Fibroblast of lung (primary cell): ENCODE results near the gene BIN1. TPM values are rescaled to one million over a fixed set of nuclear protein-coding genes. Genes with fewer than 3 reads are reported as not detected.

Experiments
- DNase-seq, 2 donors: peaks; one replicate each; pipeline versions ENCODE4 v3.0.0 to v3.0.0-alpha.2; 2010; ENCODE audit warnings: low read depth in 2 of 2
- H2AFZ ChIP-seq: 2 replicates; pipeline ENCODE4 v1.5.1; 2012; ENCODE audit warnings: low read length, control low read depth, inconsistent platforms
- H3K27ac ChIP-seq: 2 replicates; pipeline ENCODE4 v1.5.1; 2011; ENCODE audit warnings: low read length, control low read depth; ENCODE audit not compliant: insufficient read depth
- H3K27me3 ChIP-seq: 2 replicates; pipeline ENCODE4 v1.5.1; 2011; ENCODE audit warnings: mild to moderate bottlenecking, low read length; ENCODE audit not compliant: control insufficient read depth, insufficient read depth
- H3K36me3 ChIP-seq: 2 replicates; pipeline ENCODE4 v1.5.1; 2011; ENCODE audit warnings: low read length; ENCODE audit not compliant: control insufficient read depth, insufficient read depth
- H3K4me1 ChIP-seq: 2 replicates; pipeline ENCODE4 v1.5.1; 2011; ENCODE audit warnings: low read length; ENCODE audit not compliant: control insufficient read depth, insufficient read depth; ENCODE audit errors: extremely low read depth
- H3K4me2 ChIP-seq: 2 replicates; pipeline ENCODE4 v1.5.1; 2011; ENCODE audit warnings: low read length, control low read depth; ENCODE audit not compliant: insufficient read depth; ENCODE audit errors: extremely low read depth
- H3K4me3 ChIP-seq, 4 experiments: fragments of 200-600 bp in 1 of 4; sonication (generic) in 1 of 4; replicated peaks in 1 of 4; 2 replicates each; pipeline ENCODE4 v1.5.1; 2011 to 2016; ENCODE audit warnings: low read length in 4 of 4, low read depth in 3 of 4, mild to moderate bottlenecking in 3 of 4, control low read depth in 2 of 4, inconsistent platforms in 1 of 4, mixed read lengths in 1 of 4; ENCODE audit not compliant: insufficient read depth in 1 of 4; ENCODE audit errors: control extremely low read depth in 1 of 4
- H3K79me2 ChIP-seq: 2 replicates; pipeline ENCODE4 v1.5.1; 2012; ENCODE audit warnings: mild to moderate bottlenecking, low read length, inconsistent platforms; ENCODE audit not compliant: control insufficient read depth, insufficient read depth
- H3K9ac ChIP-seq: 2 replicates; pipeline ENCODE4 v1.5.1; 2011; ENCODE audit warnings: mild to moderate bottlenecking, low read length, control low read depth; ENCODE audit not compliant: insufficient read depth
- H3K9me3 ChIP-seq: 2 replicates; pipeline ENCODE4 v1.5.1; 2012; ENCODE audit warnings: low read depth, low read length; ENCODE audit not compliant: control insufficient read depth, insufficient read depth
- H4K20me1 ChIP-seq: 2 replicates; pipeline ENCODE4 v1.5.1; 2011; ENCODE audit warnings: low read length; ENCODE audit not compliant: control insufficient read depth, insufficient read depth; ENCODE audit errors: extremely low read depth
- EZH2 ChIP-seq: IDR thresholded peaks from 2 replicates; pipeline ENCODE4 v1.5.1; 2012; ENCODE audit warnings: low read length, control low read depth, mild to moderate bottlenecking; ENCODE audit errors: missing control alignments
- polyA plus RNA-seq, 2 donors: library from polyadenylated mRNA; depleted of rRNA in 1 of 2; stranded (reverse) in 1 of 2; unstranded in 1 of 2; fragments of >200 nt; gene quantifications; 2 replicates each; pipeline ENCODE4 v1.2.1, GENCODE V29; 2011 to 2012; ENCODE audit warnings: missing spikeins in 1 of 2
- total RNA-seq: library from RNA; depleted of rRNA; stranded (reverse); fragments of >200 nt; gene quantifications from 2 replicates; pipeline ENCODE4 v1.2.1, GENCODE V29; 2014
- TF ChIP-seq, protein P1 (sequence below), 2 donors: IDR thresholded peaks in 1 of 2; conservative IDR thresholded peaks in 1 of 2; 1 replicate in 1 of 2; 2 replicates in 1 of 2; pipeline ENCODE4 v1.5.1; 2011 to 2012; ENCODE audit warnings: low read length in 2 of 2, control low read depth in 1 of 2, inconsistent platforms in 1 of 2, low read depth in 1 of 2, mild to moderate bottlenecking in 1 of 2

Gene BIN1
- total and polyA plus RNA-seq, 2 donors (not counting 1 experiment from before 2014, with no cell fraction given), result 17.3 to 68.7 TPM

DNA sequence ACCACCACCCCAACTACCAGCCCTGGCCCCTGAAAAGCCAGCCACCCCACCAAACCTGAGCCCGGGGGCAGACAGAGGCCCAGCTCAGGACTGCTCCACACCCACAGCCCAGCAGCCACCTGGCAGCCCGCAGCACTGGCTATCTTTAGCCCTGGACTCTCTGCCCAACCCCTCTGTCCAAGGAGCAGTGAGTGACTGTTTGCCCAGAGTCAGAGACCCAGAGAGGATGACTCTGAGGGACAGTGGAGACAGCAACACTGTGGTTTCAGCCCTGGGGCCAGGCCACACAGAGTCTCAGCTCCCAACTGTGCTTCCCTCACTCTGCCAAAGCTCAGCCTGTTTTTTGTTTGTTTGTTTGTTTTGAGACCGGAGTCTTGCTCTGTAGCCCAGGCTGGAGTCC lies 32.6 kb downstream of the BIN1 start:
- H3K79me2 ChIP-seq, result no peaks in the 10 kb centered on the region
- no peaks in the 10 kb centered on the region for H4K20me1 ChIP-seq
- H3K4me2 ChIP-seq, result no peak overlapping the region
- H3K27me3 ChIP-seq, result no peaks in the 10 kb centered on the region
- no peak for DNase-seq
- no peak overlapping the region for H3K27ac ChIP-seq
- no peaks in the 10 kb centered on the region for H3K4me1 ChIP-seq
- peaks cover 8% of the 10 kb centered on the region for H3K36me3 ChIP-seq
- no peak overlapping the region for H3K4me3 ChIP-seq
- TF ChIP-seq EZH2, result no peak
- TF ChIP-seq, protein P1, sequence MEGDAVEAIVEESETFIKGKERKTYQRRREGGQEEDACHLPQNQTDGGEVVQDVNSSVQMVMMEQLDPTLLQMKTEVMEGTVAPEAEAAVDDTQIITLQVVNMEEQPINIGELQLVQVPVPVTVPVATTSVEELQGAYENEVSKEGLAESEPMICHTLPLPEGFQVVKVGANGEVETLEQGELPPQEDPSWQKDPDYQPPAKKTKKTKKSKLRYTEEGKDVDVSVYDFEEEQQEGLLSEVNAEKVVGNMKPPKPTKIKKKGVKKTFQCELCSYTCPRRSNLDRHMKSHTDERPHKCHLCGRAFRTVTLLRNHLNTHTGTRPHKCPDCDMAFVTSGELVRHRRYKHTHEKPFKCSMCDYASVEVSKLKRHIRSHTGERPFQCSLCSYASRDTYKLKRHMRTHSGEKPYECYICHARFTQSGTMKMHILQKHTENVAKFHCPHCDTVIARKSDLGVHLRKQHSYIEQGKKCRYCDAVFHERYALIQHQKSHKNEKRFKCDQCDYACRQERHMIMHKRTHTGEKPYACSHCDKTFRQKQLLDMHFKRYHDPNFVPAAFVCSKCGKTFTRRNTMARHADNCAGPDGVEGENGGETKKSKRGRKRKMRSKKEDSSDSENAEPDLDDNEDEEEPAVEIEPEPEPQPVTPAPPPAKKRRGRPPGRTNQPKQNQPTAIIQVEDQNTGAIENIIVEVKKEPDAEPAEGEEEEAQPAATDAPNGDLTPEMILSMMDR (conservative IDR thresholded peaks at IDR 0.05 in 1 of 2, IDR thresholded peaks at IDR 0.05 in 1 of 2; ENCODE audit: low read depth in 1 of 2, low read length in 2 of 2), result no peak
- H3K9ac ChIP-seq, result no peak overlapping the region
- H3K9me3 ChIP-seq, result no peaks in the 10 kb centered on the region
- H2AFZ ChIP-seq, result no peak overlapping the region

DNA sequence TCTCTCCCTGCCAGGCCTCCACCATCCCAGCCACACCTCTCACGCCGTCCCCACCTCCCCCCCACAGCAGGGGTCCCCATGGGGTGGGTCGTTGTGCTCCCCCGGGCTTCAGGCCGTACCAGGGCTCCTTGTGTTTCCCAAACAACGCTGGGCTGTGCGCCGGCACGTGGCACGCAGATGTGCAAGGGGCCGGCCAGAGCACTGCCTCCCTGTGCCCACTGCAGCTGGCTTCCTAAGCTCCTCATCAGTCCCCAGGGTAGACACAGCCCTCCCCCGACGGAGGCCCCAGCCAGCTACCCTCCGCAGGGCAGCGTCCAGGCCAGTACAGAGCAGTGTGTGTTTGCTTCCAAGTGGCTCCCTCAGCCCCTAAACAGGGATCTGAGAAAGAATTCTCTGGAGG lies 34.0 kb downstream of the BIN1 start:
- Histone ChIP-seq H4K20me1 (no peaks in the 10 kb centered on the region), H3K4me2 (no peak overlapping the region), H3K4me3 (no peak overlapping the region), H3K4me1 (no peaks in the 10 kb centered on the region), H3K79me2 (no peaks in the 10 kb centered on the region), H3K27ac (no peak overlapping the region), H3K9me3 (no peaks in the 10 kb centered on the region), H2AFZ (no peak overlapping the region), H3K27me3 (no peaks in the 10 kb centered on the region), H3K36me3 (peaks cover 8% of the 10 kb centered on the region), H3K9ac (no peak overlapping the region)
- TF ChIP-seq EZH2, result no peak
- TF ChIP-seq, protein P1 (conservative IDR thresholded peaks at IDR 0.05 in 1 of 2, IDR thresholded peaks at IDR 0.05 in 1 of 2; ENCODE audit: low read depth in 1 of 2, low read length in 2 of 2), result no peak
- DNase-seq, result no peak

DNA sequence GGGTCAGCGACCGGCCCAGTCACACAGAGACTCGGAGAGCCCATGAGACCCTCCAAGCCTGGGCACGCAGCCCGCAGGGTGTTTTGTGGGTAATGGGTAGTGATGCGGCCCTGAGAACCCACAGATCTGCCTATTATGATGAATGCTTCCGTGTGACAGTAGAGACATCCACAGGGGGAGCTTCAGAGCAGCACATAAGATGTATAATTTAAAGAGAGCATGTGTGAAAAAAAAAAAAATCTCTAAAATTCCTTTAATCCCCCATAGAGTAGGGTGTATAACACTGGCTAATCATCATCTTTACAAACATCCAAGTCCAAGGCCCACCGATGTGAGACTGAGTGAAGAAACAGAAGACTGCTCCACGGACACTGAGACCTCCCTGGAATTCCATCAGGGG lies 34.6 kb downstream of the BIN1 start:
- DNase-seq, result no peak
- no peak overlapping the region for H3K4me3 ChIP-seq
- no peaks in the 10 kb centered on the region for H3K4me1 ChIP-seq
- no peak overlapping the region for H3K4me2 ChIP-seq
- no peaks in the 10 kb centered on the region for H3K79me2 ChIP-seq
- no peaks in the 10 kb centered on the region for H3K9me3 ChIP-seq
- no peak overlapping the region for H3K27ac ChIP-seq
- H4K20me1 ChIP-seq, result no peaks in the 10 kb centered on the region
- TF ChIP-seq EZH2, result no peak
- TF ChIP-seq, protein P1 (conservative IDR thresholded peaks at IDR 0.05 in 1 of 2, IDR thresholded peaks at IDR 0.05 in 1 of 2; ENCODE audit: low read depth in 1 of 2, low read length in 2 of 2), result no peak
- no peaks in the 10 kb centered on the region for H3K27me3 ChIP-seq
- H2AFZ ChIP-seq, result no peak overlapping the region
- H3K9ac ChIP-seq, result no peak overlapping the region
- H3K36me3 ChIP-seq, result peaks cover 8% of the 10 kb centered on the region
